GM18868 (cell line): Measurements from ENCODE around the gene PTPN9.
"Not testable (repeated sequence)": the region's sequence is repeated elsewhere in the genome, so short reads cannot be mapped to it uniquely, and the experiment has no call there.

Experiments
- ATAC-seq: cut with Tn5 transposase; IDR thresholded peaks from one replicate; pipeline ENCODE4 v1.9.1; 2021; ENCODE audit warnings: mild to moderate bottlenecking, moderate library complexity; ENCODE audit not compliant: unreplicated experiment

The PTPN9 gene

GRCh38 chr15:75578948-75579920 is at the start of gene PTPN9:
PTPN9 (minus strand) TSS chr15:75579315; CDS start chr15:75578776, 539 bp downstream.
- ATAC-seq = peak; percentile 78

GRCh38 chr15:75625542-75626347 is 46.6 kb upstream of the PTPN9 start, which contains the start of gene SNUPN:
SNUPN (minus strand) TSS chr15:75625725; CDS start chr15:75621051, 4,674 bp downstream.
- peak; percentile 85 for ATAC-seq

- ATAC-seq = no peak
Observed at GRCh38 chr15:75622505-75622904, 43.4 kb upstream of the PTPN9 start.

GRCh38 chr15:75620841-75621391 is 41.8 kb upstream of the PTPN9 start:
- no peak for ATAC-seq

GRCh38 chr15:75620058-75620820 is 41.1 kb upstream of the PTPN9 start:
- no peak for ATAC-seq

- ATAC-seq = no peak
Observed at GRCh38 chr15:75616766-75617165, 37.7 kb upstream of the PTPN9 start.

- no peak for ATAC-seq
Observed at GRCh38 chr15:75606711-75607699, 27.9 kb upstream of the PTPN9 start.

- ATAC-seq = no peak
Observed at GRCh38 chr15:75606026-75606425, 26.9 kb upstream of the PTPN9 start.

- ATAC-seq = no peak
Observed at GRCh38 chr15:75599401-75599800, 20.3 kb upstream of the PTPN9 start.

- no peak for ATAC-seq
Observed at GRCh38 chr15:75598361-75598760, 19.2 kb upstream of the PTPN9 start.

- no peak for ATAC-seq
Observed at GRCh38 chr15:75597667-75598341, 18.7 kb upstream of the PTPN9 start.

GRCh38 chr15:75596703-75597345 is 17.7 kb upstream of the PTPN9 start:
- no peak for ATAC-seq

- ATAC-seq = no peak
Observed at GRCh38 chr15:75594276-75594675, 15.2 kb upstream of the PTPN9 start.

- ATAC-seq = no peak
Observed at GRCh38 chr15:75591655-75592364, 12.7 kb upstream of the PTPN9 start.

GRCh38 chr15:75590239-75590638 is 11.1 kb upstream of the PTPN9 start:
- no peak for ATAC-seq

GRCh38 chr15:75589071-75589470 is 10.0 kb upstream of the PTPN9 start:
- no peak for ATAC-seq

- ATAC-seq = not testable (repeated sequence)
Observed at GRCh38 chr15:75586422-75586821, 7.3 kb upstream of the PTPN9 start.

- no peak for ATAC-seq
Observed at GRCh38 chr15:75584121-75584520, 5.0 kb upstream of the PTPN9 start.
